Cardiac fibroblast (primary cell): ENCODE data around the gene HMOX1.
A peak's percentile ranks its signal among the peaks of the same experiment; 100 is the strongest.
"Not testable (repeated sequence)": the region's sequence is repeated elsewhere in the genome, so short reads cannot be mapped to it uniquely, and the experiment has no call there.

Experiments
- DNase-seq, 2 donors: peaks; one replicate each; pipeline versions ENCODE4 v3.0.0 to v3.0.0-alpha.2; 2010; ENCODE audit warnings: low read depth in 2 of 2
- H3K4me3 ChIP-seq, 2 donors: replicated peaks in 1 of 2; 1 replicate in 1 of 2; 2 replicates in 1 of 2; pipeline ENCODE4 v1.5.1; 2011; ENCODE audit warnings: low read depth in 2 of 2, low read length in 2 of 2, mild to moderate bottlenecking in 2 of 2, moderate library complexity in 1 of 2
- TF ChIP-seq, protein P1 (sequence below): IDR thresholded peaks from one replicate; pipeline ENCODE4 v1.5.1; 2011; ENCODE audit warnings: low read depth, mild to moderate bottlenecking, low read length, inconsistent platforms

Gene HMOX1

DNA sequence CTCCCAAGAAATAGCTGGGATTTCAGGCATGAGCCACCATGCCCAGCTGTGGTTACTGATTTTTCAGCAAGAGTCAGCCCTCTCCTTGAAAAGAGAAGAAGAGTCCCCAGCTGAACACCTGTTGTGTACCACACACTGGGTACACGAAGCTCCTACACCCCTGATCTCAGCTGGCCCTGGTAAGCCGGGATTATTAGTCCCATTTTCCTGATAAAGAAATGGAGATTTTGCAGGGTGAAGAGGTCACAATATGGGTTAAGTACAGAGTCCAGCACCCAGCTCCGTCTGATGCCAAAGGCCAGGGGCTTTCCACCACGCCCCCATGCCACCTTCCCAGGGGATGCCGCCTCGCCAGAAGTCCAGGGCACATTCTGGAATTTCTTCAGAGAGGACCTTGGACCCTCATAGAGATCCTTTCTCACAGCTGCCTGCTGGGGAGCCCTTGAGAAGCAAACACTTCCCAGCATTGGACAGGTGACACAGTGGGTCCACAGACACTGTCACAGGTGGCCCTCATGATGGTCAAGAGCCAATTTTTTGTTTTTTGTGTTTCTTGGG lies 19.8 kb upstream of the HMOX1 start:
- no peak for DNase-seq
- no peak overlapping the region for H3K4me3 ChIP-seq
- TF ChIP-seq, protein P1, sequence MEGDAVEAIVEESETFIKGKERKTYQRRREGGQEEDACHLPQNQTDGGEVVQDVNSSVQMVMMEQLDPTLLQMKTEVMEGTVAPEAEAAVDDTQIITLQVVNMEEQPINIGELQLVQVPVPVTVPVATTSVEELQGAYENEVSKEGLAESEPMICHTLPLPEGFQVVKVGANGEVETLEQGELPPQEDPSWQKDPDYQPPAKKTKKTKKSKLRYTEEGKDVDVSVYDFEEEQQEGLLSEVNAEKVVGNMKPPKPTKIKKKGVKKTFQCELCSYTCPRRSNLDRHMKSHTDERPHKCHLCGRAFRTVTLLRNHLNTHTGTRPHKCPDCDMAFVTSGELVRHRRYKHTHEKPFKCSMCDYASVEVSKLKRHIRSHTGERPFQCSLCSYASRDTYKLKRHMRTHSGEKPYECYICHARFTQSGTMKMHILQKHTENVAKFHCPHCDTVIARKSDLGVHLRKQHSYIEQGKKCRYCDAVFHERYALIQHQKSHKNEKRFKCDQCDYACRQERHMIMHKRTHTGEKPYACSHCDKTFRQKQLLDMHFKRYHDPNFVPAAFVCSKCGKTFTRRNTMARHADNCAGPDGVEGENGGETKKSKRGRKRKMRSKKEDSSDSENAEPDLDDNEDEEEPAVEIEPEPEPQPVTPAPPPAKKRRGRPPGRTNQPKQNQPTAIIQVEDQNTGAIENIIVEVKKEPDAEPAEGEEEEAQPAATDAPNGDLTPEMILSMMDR = no peak

DNA sequence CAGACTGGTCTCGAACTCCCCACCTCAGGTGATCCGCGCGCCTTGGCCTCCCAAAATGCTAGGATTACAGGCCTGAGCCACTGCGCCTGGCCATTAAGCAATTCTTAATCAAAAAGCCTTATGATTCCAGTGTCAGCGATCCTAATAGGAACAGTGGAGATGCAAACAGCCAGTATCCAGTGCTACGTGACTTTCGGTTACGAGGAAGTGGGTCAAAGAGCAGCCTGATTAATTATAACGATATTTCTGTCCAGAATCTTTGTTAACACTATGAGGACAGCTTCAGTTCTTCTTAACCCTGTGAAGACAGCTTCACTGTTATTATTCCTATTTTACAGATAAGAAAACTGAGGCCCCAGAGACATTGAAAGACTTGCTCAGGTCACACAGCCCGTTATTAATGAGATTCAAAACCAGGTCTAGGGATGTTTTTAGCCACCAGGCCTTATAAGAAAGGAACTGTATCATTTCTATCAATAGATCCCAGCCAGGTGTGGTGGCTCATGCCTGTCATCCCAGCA lies 17.3 kb upstream of the HMOX1 start:
- TF ChIP-seq, protein P1 = no peak
- H3K4me3 ChIP-seq = no peak overlapping the region
- no peak for DNase-seq

GRCh38 chr22:35364230-35364629 lies 16.7 kb upstream of the HMOX1 start:
- DNase-seq = peak; percentile 58 to 84
- H3K4me3 ChIP-seq = not testable (repeated sequence)

- no peak overlapping the region for H3K4me3 ChIP-seq
- no peak for DNase-seq
- TF ChIP-seq, protein P1 = no peak
These were observed 13.5 kb upstream of the HMOX1 start for GRCh38 chr22:35367331-35367886.

DNA sequence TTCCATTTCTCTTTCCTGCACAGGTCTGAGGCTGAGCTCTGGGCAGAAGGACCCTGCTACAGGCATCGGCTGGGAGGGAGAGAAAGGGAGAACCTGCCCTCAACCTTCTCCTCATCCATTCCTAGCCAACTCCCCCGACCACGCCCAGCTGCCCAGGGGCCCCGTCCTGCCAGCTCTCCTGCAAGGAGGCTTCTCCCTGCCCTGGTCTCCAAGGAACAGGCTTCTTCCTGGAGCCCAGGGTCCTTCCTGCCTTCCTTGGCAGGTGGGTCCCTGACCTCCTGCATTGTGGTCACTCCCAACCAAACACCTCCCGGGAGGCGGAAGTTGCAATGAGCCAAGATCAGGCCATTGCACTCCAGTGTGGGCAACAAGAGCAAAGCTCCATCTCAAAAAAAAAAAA lies 12.5 kb upstream of the HMOX1 start:
- DNase-seq = no peak
- no peak overlapping the region for H3K4me3 ChIP-seq
- TF ChIP-seq, protein P1 = no peak

- TF ChIP-seq, protein P1 = no peak
- H3K4me3 ChIP-seq = no peak overlapping the region
- DNase-seq = no peak
These were observed 10.9 kb upstream of the HMOX1 start for GRCh38 chr22:35369996-35370395.

- no peak overlapping the region for H3K4me3 ChIP-seq
- TF ChIP-seq, protein P1 = no peak
- DNase-seq = no peak
These were observed 7.1 kb upstream of the HMOX1 start for GRCh38 chr22:35373781-35374180.
